IMR-90 (cell line): ENCODE results near the gene NAGLU. TPM values are rescaled to one million over a fixed set of nuclear protein-coding genes. Genes with fewer than 3 reads are reported as not detected.

Source experiments
- ATAC-seq: fragments of 200-7000 bp; cut with Tn5 transposase; 2 replicates; pipeline ENCODE4 v1.9.1; 2020; ENCODE audit warnings: low read depth, mild to moderate bottlenecking, moderate library complexity
- BruUV-seq: library from RNA; stranded (reverse); fragments of 400-500 nt; replicated peaks from 2 replicates; lab custom pipeline; 2021; lab: Mats Ljungman, UMichigan
- CTCF ChIA-PET: fragments of 300-600 bp; formaldehyde crosslinking; extraction: SDS; loops from one replicate; lab custom pipeline; 2021; ENCODE audit warnings: antibody characterized with exemption; lab: Yijun Ruan, JAX
- POLR2A ChIA-PET: fragments of 300-600 bp; sonication (Branson Sonifier 250); formaldehyde crosslinking; loops from one replicate; lab custom pipeline; 2022; ENCODE audit warnings: antibody characterized with exemption; ENCODE audit not compliant: unreplicated experiment; lab: Charles Lee
- DNase-seq: peaks from one replicate; pipeline ENCODE4 v3.0.0; 2013
- H2AFZ ChIP-seq: replicated peaks from 2 replicates; pipeline ENCODE3; 2013; ENCODE audit warnings: low read length, mild to moderate bottlenecking; ENCODE audit not compliant: poor library complexity
- H2AK5ac ChIP-seq: 2 replicates; pipeline ENCODE4 v1.6.1; 2013; ENCODE audit warnings: low read depth, low read length, inconsistent platforms
- H2AK9ac ChIP-seq: replicated peaks from 2 replicates; pipeline ENCODE3; 2013; ENCODE audit warnings: mild to moderate bottlenecking, low read depth, low read length, moderate library complexity; ENCODE audit not compliant: poor library complexity
- H2BK120ac ChIP-seq: 2 replicates; pipeline ENCODE4 v1.6.1; 2013; ENCODE audit warnings: low read depth, low read length, inconsistent platforms
- H2BK15ac ChIP-seq: 3 replicates; pipeline ENCODE4 v1.6.1; 2013; ENCODE audit warnings: low read depth, low read length, inconsistent platforms
- H2BK20ac ChIP-seq: 2 replicates; pipeline ENCODE4 v1.6.1; 2013; ENCODE audit warnings: low read depth, mild to moderate bottlenecking, inconsistent platforms, low read length, moderate library complexity
- H2BK5ac ChIP-seq: 2 replicates; pipeline ENCODE4 v1.6.1; 2013; ENCODE audit warnings: mild to moderate bottlenecking, low read depth, low read length, inconsistent platforms; ENCODE audit not compliant: poor library complexity, severe bottlenecking
- H3K14ac ChIP-seq: replicated peaks from 2 replicates; pipeline ENCODE4 v1.6.1; 2013; ENCODE audit warnings: low read depth, low read length, inconsistent platforms
- H3K18ac ChIP-seq: 2 replicates; pipeline ENCODE4 v1.6.1; 2013; ENCODE audit warnings: low read depth, low read length, control low read depth
- H3K23ac ChIP-seq: 2 replicates; pipeline ENCODE4 v1.6.1; 2013; ENCODE audit warnings: low read depth, low read length, inconsistent platforms
- H3K27ac ChIP-seq: 2 replicates; pipeline ENCODE4 v1.5.1; 2013; ENCODE audit warnings: mild to moderate bottlenecking, control low read depth, low read length; ENCODE audit not compliant: insufficient read depth
- H3K27me3 ChIP-seq: 2 replicates; pipeline ENCODE4 v1.6.1; 2013; ENCODE audit warnings: low read length; ENCODE audit not compliant: control insufficient read depth, insufficient read depth
- H3K36me3 ChIP-seq: 2 replicates; pipeline ENCODE4 v1.6.1; 2013; ENCODE audit warnings: low read length, mixed read lengths; ENCODE audit not compliant: control insufficient read depth, insufficient read depth
- H3K4ac ChIP-seq: 2 replicates; pipeline ENCODE4 v1.6.1; 2013; ENCODE audit warnings: low read depth, low read length, inconsistent platforms
- H3K4me1 ChIP-seq: 2 replicates; pipeline ENCODE4 v1.6.1; 2013; ENCODE audit warnings: low read length, mixed read lengths; ENCODE audit not compliant: control insufficient read depth, insufficient read depth
- H3K4me2 ChIP-seq: 2 replicates; pipeline ENCODE4 v1.6.1; 2013; ENCODE audit warnings: low read depth, mild to moderate bottlenecking, control low read depth, low read length, moderate library complexity
- H3K4me3 ChIP-seq: 2 replicates; pipeline ENCODE4 v1.5.1; 2013; ENCODE audit warnings: low read depth, mild to moderate bottlenecking, control low read depth, low read length, moderate library complexity; ENCODE audit not compliant: insufficient read depth
- H3K56ac ChIP-seq: 2 replicates; pipeline ENCODE4 v1.6.1; 2013; ENCODE audit warnings: low read length, inconsistent platforms; ENCODE audit not compliant: insufficient read depth; ENCODE audit errors: extremely low read depth
- H3K79me1 ChIP-seq, 2 experiments: 2 replicates each; pipeline ENCODE4 v1.6.1; 2013; ENCODE audit warnings: low read length in 2 of 2, inconsistent platforms in 1 of 2, low read depth in 1 of 2
- H3K9ac ChIP-seq: 2 replicates; pipeline ENCODE4 v1.6.1; 2013; ENCODE audit warnings: low read depth, low read length, control low read depth
- H3K9me1 ChIP-seq: 2 replicates; pipeline ENCODE4 v1.6.1; 2013; ENCODE audit warnings: low read length, inconsistent platforms; ENCODE audit not compliant: insufficient read depth
- H3K9me3 ChIP-seq: 2 replicates; pipeline ENCODE4 v1.6.1; 2013; ENCODE audit warnings: low read length; ENCODE audit not compliant: control insufficient read depth, insufficient read depth
- H4K20me1 ChIP-seq: 2 replicates; pipeline ENCODE4 v1.6.1; 2013; ENCODE audit warnings: low read length, inconsistent platforms; ENCODE audit not compliant: insufficient read depth
- H4K5ac ChIP-seq: 2 replicates; pipeline ENCODE4 v1.6.1; 2013; ENCODE audit warnings: mild to moderate bottlenecking, low read depth, low read length, control low read depth
- H4K8ac ChIP-seq, 2 experiments: 2 replicates each; pipeline ENCODE4 v1.6.1; 2013; ENCODE audit warnings: low read depth in 2 of 2, low read length in 2 of 2, control low read depth in 1 of 2, inconsistent platforms in 1 of 2
- H4K91ac ChIP-seq: 2 replicates; pipeline ENCODE4 v1.6.1; 2013; ENCODE audit warnings: low read depth, low read length, inconsistent platforms; ENCODE audit not compliant: insufficient read depth
- CEBPB ChIP-seq: IDR thresholded peaks from 2 replicates; pipeline ENCODE4 v1.6.1; 2012; ENCODE audit warnings: low read depth, low read length, improper control_type of control experiment
- CHD1 ChIP-seq: IDR thresholded peaks from 2 replicates; pipeline ENCODE4 v1.6.1; 2012; ENCODE audit warnings: low read depth, low read length, improper control_type of control experiment
- ELK1 ChIP-seq: fragments of 150-350 bp; IDR thresholded peaks from 2 replicates; pipeline ENCODE4 v1.6.1; 2016; ENCODE audit warnings: low read depth, mild to moderate bottlenecking, low read length, moderate library complexity, borderline replicate concordance
- RAD21 ChIP-seq: IDR thresholded peaks from 2 replicates; pipeline ENCODE4 v1.6.1; 2012; ENCODE audit warnings: low read length, improper control_type of control experiment
- RCOR1 ChIP-seq: IDR thresholded peaks from 2 replicates; pipeline ENCODE4 v1.6.1; 2012; ENCODE audit warnings: mild to moderate bottlenecking, low read length, improper control_type of control experiment; ENCODE audit not compliant: insufficient replicate concordance
- SMC3 ChIP-seq: fragments of 150-350 bp; IDR thresholded peaks from 2 replicates; pipeline ENCODE4 v1.6.1; 2016; ENCODE audit warnings: low read depth, mild to moderate bottlenecking, antibody characterized with exemption, low read length, moderate library complexity
- USF2 ChIP-seq: fragments of 150-350 bp; IDR thresholded peaks from 2 replicates; pipeline ENCODE4 v1.6.1; 2017; ENCODE audit warnings: mild to moderate bottlenecking, antibody characterized with exemption, low read length, low read depth
- WGBS, 2 experiments: methylation state at CpG; one replicate each; pipeline versions ENCODE4 v1.1.5 to v1.1.7; 2013; ENCODE audit warnings: missing lambda C conversion rate in 2 of 2; ENCODE audit not compliant: insufficient read length in 1 of 2; ENCODE audit errors: extremely low coverage in 2 of 2; 5-methylcytosine and 5-hydroxymethylcytosine counted together
- dilution Hi-C: fragments of 300-500 bp; cut with HindIII; formaldehyde crosslinking; loops from one replicate; pipeline ENCODE4 v1.14.3; 2018; ENCODE audit warnings: low sequenced_read_pairs; ENCODE audit not compliant: unreplicated experiment
- in situ Hi-C: fragments of 300-500 bp; cut with MboI; formaldehyde crosslinking; loops from 3 replicates; pipeline ENCODE4 v1.14.3; 2019; ENCODE audit warnings: low sequenced_read_pairs, inconsistent platforms, mixed read lengths
- intact Hi-C: fragments of 100-400 bp; cut with micrococcal nuclease; formaldehyde crosslinking; loops from 2 replicates; pipeline ENCODE4 v1.10.0; 2022
- polyA plus RNA-seq, 3 experiments: library from polyadenylated mRNA; depleted of rRNA; stranded (reverse); fragments of >200 nt; gene quantifications; 2 replicates each; pipeline ENCODE4 v1.2.3, GENCODE V29; 2012; ENCODE audit warnings: low replicate concordance in 1 of 3
- total RNA-seq: library from RNA; depleted of rRNA; stranded (reverse); fragments of >200 nt; gene quantifications from 2 replicates; pipeline ENCODE4 v1.2.3, GENCODE V29; 2012

NAGLU gene
- total and polyA plus RNA-seq, 2 of the 4 experiments (the other 2 are of a cell fraction): 6.5 to 29.2 TPM

GRCh38 chr17:42585353-42585752 is 49.3 kb downstream of the NAGLU start:
- Histone ChIP-seq H3K36me3 (peaks cover 67% of the 10 kb centered on the region), H4K8ac (no peak overlapping the region), H3K9me1 (no peaks in the 10 kb centered on the region; the same call in 1 of the 2 replicates), H3K4me2 (no peak overlapping the region), H3K23ac (no peak overlapping the region), H4K91ac (no peak overlapping the region), H3K18ac (no peak overlapping the region), H2BK20ac (no peak overlapping the region), H3K79me1 (0 out of 4 replicates have a peak, but pooled peaks cover 4 to 7% of the 10 kb centered on the region in 2 experiments), H2AFZ (no peak overlapping the region), H3K4ac (no peak overlapping the region), H2AK5ac (no peak overlapping the region), H3K27ac (no peak overlapping the region), H2BK15ac (no peak overlapping the region), H3K56ac (no peak overlapping the region), H3K9ac (no peak overlapping the region), H3K9me3 (no peaks in the 10 kb centered on the region), H3K27me3 (no peaks in the 10 kb centered on the region), H2BK120ac (no peak overlapping the region), H3K14ac (no peak overlapping the region), H4K20me1 (peaks cover 17% of the 10 kb centered on the region; the same call in 1 of the 2 replicates), H2BK5ac (no peak overlapping the region), H2AK9ac (no peak overlapping the region), H3K4me1 (no peaks in the 10 kb centered on the region), H3K4me3 (no peak overlapping the region), H4K5ac (no peak overlapping the region)
- WGBS, 2 experiments: no CpG with 5 or more reads among the region's 1 CpG
- CTCF ChIA-PET: no interaction called here
- peak; percentile 39 for ATAC-seq
- in situ Hi-C loops: no loop called here
- dilution Hi-C loops: no loop called here
- intact Hi-C loops: no loop called here
- BruUV-seq: no TSS peak
- POLR2A ChIA-PET: no interaction called here
- no peak for DNase-seq
- TF ChIP-seq CEBPB: no peak
- TF ChIP-seq SMC3: no peak
- no peak for TF ChIP-seq ELK1
- no peak for TF ChIP-seq RAD21
- no peak for TF ChIP-seq USF2
- no peak for TF ChIP-seq CHD1
- no peak for TF ChIP-seq RCOR1
